GM19023 (cell line): Measurements from ENCODE around the gene MS4A14.
A peak's percentile ranks its signal among the peaks of the same experiment; 100 is the strongest.
"Not testable (repeated sequence)": the region's sequence is repeated elsewhere in the genome, so short reads cannot be mapped to it uniquely, and the experiment has no call there.

Experiments used
- ATAC-seq: cut with Tn5 transposase; IDR thresholded peaks from one replicate; pipeline ENCODE4 v1.9.1; 2021; ENCODE audit warnings: mild to moderate bottlenecking, moderate library complexity; ENCODE audit not compliant: unreplicated experiment

Gene MS4A14

DNA sequence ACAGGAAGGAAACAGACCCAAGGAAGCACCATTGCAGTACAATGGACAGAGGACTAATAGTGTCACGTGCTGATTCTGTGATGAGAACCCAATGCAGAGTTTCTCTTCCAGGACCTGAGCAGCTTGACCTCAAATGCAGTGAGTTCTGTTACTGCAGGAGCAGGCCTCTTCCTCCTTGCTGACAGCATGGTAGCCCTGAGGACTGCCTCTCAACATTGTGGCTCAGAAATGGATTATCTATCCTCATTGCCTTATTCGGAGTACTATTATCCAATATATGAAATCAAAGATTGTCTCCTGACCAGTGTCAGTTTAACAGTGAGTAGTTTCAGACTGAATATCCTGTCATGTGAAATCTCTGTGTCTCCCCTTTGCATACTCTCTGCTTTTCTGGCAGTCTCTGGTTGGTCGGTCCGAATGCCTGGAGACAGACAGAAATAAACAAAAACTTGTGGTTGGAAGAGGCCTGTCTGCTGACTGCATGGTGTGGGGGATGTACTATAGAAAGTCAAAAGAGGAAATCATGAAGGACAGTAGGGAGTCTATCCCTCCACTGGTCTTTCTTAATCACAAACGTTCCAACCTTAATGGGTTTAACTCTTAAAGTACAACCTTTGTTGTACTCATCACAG, 6.9 kb upstream of the MS4A14 start:
- ATAC-seq = peak; percentile 96

DNA sequence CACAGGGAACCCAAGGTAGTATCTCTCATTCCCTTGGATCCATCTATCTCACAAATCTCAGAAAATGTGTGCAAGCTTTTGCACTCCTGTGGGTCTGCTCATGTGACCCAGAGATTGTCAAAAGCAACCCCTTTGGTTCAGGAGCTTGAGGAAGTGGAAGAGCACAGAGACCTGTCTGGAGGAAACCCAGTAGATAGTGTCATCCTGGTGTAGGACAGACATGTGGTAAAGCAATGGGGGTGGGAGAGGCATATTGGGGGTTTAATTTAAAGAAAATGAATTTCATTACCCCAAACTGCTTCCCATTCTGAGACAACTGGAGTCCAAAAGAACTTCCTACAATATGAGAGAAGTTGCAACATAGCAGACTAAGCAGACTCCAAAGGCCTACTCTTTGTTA, 5.8 kb upstream of the MS4A14 start:
- ATAC-seq = no peak

- no peak for ATAC-seq
Measured at GRCh38 chr11:60392361-60392760, 3.9 kb upstream of the MS4A14 start.

DNA sequence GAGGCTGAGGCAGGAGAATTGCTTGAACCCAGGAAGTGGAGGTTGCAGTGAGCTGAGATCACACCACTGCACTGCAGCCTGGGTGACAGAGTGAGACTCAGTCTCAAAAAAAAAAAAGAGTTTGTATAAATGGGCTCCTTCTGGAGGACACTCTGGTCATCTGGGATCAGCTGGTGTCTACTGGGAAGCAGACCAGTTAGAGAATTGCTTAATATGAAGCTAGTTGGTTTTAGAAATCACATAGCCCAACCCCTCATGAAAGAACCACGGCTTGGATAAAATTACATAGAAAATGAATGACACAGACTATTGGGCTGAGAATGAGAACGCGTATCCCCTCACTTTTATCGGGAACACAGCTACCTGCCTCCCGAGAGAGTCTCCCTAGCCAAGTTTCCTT, 3.2 kb upstream of the MS4A14 start:
- no peak for ATAC-seq

- ATAC-seq = no peak
Measured at GRCh38 chr11:60394666-60395380, 1.4 kb upstream of the MS4A14 start.

- ATAC-seq = no peak
Measured at GRCh38 chr11:60396799-60397198, 540 bp downstream of the MS4A14 start.

DNA sequence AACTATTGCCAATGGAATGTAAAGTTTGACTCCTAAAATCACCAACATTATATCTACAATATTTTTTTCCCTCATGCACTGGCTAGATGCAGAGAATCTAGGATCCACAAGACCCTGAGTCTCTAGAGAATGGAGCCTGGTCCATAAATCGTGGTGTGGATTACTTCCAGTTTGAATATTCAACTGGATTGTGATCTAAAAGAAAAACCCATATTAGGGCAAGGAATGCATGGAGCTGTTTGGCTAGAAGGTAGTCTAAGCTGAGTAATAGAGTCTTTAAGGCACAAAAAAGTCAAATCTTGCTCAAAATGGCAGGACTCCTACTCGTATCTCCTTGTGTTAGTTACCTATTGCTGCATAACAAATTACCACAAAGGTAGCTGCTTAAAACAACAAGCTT, 23.8 kb downstream of the MS4A14 start:
- no peak for ATAC-seq

DNA sequence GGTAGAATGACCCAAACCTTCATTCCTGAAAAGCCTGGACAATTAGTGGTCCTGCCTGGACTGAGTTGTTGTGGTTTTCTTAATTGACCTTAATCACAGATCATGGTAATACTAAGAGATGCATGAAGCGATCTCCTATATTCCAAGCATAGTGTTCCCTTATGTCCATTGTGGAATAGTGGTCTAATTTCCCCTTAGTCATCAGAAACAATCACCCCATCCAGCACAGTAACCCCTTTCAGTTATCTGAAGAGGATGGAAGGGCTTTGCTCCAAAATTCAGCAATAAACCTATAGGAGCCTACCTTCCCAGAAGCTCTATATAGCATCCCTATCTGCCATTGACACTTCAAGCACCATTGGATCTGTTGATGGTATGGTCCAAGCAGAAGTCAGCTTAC, 26.4 kb downstream of the MS4A14 start:
- ATAC-seq = no peak

GRCh38 chr11:60428517-60428916, 32.3 kb downstream of the MS4A14 start:
- ATAC-seq = no peak

DNA sequence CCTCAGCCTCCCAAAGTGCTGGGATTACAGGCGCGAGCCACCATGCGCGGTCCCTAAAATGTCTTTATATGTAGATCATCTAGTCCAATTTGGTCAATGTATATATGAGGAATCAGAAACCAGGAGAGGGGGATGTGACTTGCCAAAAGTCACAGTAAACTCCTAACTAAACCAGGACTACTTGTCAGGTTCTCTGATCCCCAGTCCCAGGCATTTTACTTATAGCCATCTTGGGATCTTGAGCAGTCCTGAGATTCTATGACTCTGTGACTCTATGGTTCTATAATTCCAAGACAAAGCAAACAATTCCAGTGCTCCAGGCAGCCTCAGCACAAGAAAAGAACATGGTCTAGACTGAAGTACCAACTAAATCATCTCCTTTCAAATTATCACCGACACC, 33.0 kb downstream of the MS4A14 start, which contains the start of gene MS4A5:
Gene MS4A5, plus strand, starts transcription at position 301 of the 400 bp plus-strand sequence. CDS start 103 bp downstream, outside the sequence.
- ATAC-seq = no peak

DNA sequence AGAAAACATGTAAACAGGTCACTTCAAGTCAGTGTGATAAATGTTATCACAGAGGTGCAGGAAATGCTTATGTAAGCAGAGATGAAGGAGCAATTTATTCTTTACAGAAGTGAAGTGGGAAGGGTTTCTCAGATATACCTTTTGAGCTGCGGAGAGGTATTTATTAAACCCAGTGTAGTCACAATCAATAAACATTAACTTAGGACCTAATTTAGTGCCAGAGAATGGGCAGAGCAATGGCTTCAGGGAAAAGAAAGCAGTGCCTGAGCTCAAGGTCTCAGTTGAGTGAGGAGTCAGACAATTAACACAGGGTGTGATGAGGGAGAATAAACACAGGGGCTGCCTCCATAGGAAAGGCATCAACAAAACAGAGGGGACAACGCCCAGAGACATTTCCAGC, 35.0 kb downstream of the MS4A14 start:
- no peak for ATAC-seq

DNA sequence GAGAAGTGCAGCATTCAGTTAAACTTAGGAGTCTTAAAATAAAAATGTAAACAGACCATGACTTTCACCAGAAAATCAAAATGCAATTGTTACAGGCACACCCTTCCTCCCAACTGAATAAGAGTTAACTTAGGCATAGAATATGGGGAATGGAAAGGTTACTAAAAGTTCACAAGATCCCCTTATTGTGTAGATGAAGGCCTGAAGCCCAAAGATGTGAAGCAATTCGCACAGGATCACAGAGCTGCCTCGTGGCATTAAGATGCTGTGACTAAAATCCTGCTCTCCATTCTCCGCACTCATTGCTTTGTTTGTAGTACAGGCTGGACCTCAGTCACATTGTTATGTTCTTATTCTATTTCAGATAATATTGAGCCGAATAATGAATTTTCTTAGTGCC, 37.1 kb downstream of the MS4A14 start:
- no peak for ATAC-seq

- ATAC-seq = no peak
Measured at GRCh38 chr11:60447070-60447469, 50.8 kb downstream of the MS4A14 start.

DNA sequence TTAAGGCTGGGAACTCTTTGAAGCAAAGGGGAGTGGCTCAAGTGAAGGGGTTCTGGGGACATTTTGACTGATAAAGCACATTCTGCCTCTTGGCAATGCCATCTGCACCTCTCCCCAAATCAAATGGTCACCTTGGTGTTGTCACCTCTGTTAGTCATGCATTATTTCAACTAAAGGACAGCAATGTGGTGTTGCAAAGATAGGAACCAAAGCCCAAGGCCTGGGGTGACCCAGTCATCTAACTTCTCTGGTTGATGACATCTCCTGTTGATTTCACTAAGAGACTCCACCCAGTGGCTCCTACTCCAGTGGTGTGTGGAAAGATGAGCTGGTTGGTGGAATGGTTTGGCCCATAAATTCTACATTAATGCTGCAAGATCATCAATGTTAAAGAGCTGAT, 51.6 kb downstream of the MS4A14 start:
- no peak for ATAC-seq

- ATAC-seq = not testable (repeated sequence)
Measured at GRCh38 chr11:60451185-60451584, 54.9 kb downstream of the MS4A14 start.

- ATAC-seq = no peak
Measured at GRCh38 chr11:60454212-60454611, 58.0 kb downstream of the MS4A14 start.

DNA sequence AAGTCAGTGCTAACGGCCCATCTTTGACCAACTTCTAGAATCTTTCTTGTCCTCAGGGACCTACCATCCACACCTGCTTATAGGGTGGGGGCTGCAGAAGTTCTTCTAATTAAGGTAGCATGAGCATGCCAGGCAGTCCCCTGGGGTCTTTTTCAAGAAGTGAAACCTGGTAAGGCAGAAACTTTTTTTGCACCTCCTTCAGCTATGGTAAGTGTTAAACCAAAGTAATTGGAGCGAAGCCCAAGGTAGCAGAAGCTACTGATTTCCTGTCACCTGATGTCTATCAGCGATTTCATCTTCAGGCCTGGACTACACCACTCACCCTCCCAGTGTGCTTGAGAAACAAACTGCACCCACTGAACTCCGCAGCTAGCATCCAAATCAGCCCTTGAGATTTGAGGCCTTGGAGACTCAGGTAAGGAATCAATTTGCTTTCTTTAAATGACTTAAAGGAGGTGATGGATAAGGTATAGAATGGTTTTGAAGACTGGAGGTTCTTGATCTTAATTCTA, 59.3 kb downstream of the MS4A14 start, which contains the start of gene MS4A1:
Gene MS4A1, plus strand, starts transcription at position 317 of the 512 bp plus-strand sequence. CDS start 6,528 bp downstream, outside the sequence.
- peak; percentile 85 for ATAC-seq

DNA sequence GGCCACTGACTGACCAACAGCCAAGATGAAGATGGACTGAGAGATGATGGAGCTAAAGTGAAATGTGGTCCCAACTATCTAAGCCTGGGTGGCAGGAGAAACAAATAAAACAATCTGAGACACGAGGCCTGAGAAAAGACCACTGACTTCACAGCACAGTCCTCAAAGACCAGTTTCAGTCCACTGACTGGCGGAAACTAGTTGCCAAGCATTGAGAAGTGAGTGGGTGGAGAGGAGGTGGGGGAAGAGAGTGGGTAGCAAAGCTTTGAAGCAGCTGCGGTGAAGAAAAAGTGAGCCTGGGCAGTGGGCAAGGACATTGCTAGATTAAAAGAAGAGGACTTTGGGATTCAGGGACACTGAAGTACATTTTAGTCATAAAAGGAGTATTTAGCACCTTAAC, 61.3 kb downstream of the MS4A14 start:
- peak; percentile 40 for ATAC-seq

GRCh38 chr11:60459345-60459744, 63.1 kb downstream of the MS4A14 start:
- no peak for ATAC-seq
